Ovary (tissue), 9 donors: Measurements from ENCODE around the gene RRAD. TPM values are rescaled to one million over a fixed set of nuclear protein-coding genes. Genes with fewer than 3 reads are reported as not detected.
A peak's percentile ranks its signal among the peaks of the same experiment; 100 is the strongest.

Experiments used
- DNase-seq, 5 donors: peaks; one replicate each; pipeline ENCODE4 v3.0.0-alpha.2; 2019 to 2020
- H3K27ac ChIP-seq, 2 donors: fragments of 200-600 bp; one replicate each; pipeline versions ENCODE4 v1.5.1 to v1.8.0; 2019 to 2022
- H3K27me3 ChIP-seq: fragments of 200-600 bp; one replicate; pipeline ENCODE4 v1.8.0; 2022
- H3K36me3 ChIP-seq: fragments of 200-600 bp; sonication (generic); one replicate; pipeline ENCODE4 v1.5.1; 2019
- H3K4me1 ChIP-seq: one replicate; pipeline ENCODE4 v1.8.1; 2013; ENCODE audit warnings: mild to moderate bottlenecking, moderate library complexity; ENCODE audit not compliant: insufficient read depth
- H3K4me3 ChIP-seq: fragments of 200-600 bp; sonication (generic); one replicate; pipeline ENCODE4 v1.5.1; 2017
- H3K9me3 ChIP-seq, 2 donors: fragments of 200-600 bp in 1 of 2; sonication (generic) in 1 of 2; one replicate each; pipeline versions ENCODE4 v1.5.1 to v1.8.1; 2013 to 2019; ENCODE audit warnings: mild to moderate bottlenecking in 1 of 2, moderate library complexity in 1 of 2
- EP300 ChIP-seq: sonication (generic); formaldehyde crosslinking; IDR thresholded peaks from one replicate; pipeline ENCODE4 v1.6.1; 2017; ENCODE audit warnings: antibody characterized with exemption
- POLR2A ChIP-seq: fragments of 450-650 bp; IDR thresholded peaks from one replicate; pipeline ENCODE4 v1.6.1; 2017; ENCODE audit warnings: antibody characterized with exemption, mild to moderate bottlenecking, moderate library complexity
- WGBS, 3 donors: extraction: QIAGEN DNeasy Blood & Tissue Kit in 1 of 3; methylation state at CpG; one replicate each; pipeline versions ENCODE4 v1.1.5 to v1.1.7; 2013 to 2017; 5-methylcytosine and 5-hydroxymethylcytosine counted together
- intact Hi-C, 4 donors: fragments of 100-400 bp; cut with DNase I; formaldehyde crosslinking; loops; one replicate each; pipeline versions ENCODE4 v1.11.0 to v1.15.1; 2022 to 2023
- polyA plus RNA-seq, 2 donors: library from polyadenylated mRNA; stranded (reverse); fragments of 200-250 nt in 1 of 2; fragments of 350-450 nt in 1 of 2; fragmentation: Illumina TruSeq in 1 of 2; extraction: RNeasy Lipid Tissue Mini Kit (QIAGEN cat#74804) in 1 of 2; gene quantifications; one replicate each; pipeline ENCODE4 v1.2.3, GENCODE V29; 2013 to 2014
- total RNA-seq, 7 donors: library from RNA; depleted of rRNA in 2 of 7; stranded (reverse); fragments of >200 nt in 2 of 7; fragmentation: NEBNext Ultra II Directional in 3 of 7; extraction: Animal tissue kit (Norgen Biotek cat#: 25700) in 3 of 7; gene quantifications; one replicate each; pipeline versions ENCODE4 v1.1.0 to v1.2.4, GENCODE V29; 2016 to 2023
- TF ChIP-seq, protein P1 (sequence below), 3 donors: fragments of 450-650 bp in 2 of 3; fragments of 200-600 bp in 1 of 3; IDR thresholded peaks; one replicate each; pipeline versions ENCODE4 v1.5.1 to v1.8.0; 2016 to 2022; ENCODE audit warnings: antibody characterized with exemption in 3 of 3, mild to moderate bottlenecking in 1 of 3
- donor health status: DM: no; HTN: no; CAD: no; lungs with moderate emphysema.
- donor health status: DM: no; HTN: no; CAD: no.
- donor health status: Bipolar disorder and iron deficiency.
- donor health status: DM: yes; HTN: yes; CAD: no.
- donor health status: DM: no; HTN: no; CAD: no.
- donor health status: DM: yes; HTN: yes; CAD: no.

RRAD gene
- total and polyA plus RNA-seq, 9 donors: 2.3 to 43.1 (median 12.1) TPM

DNA sequence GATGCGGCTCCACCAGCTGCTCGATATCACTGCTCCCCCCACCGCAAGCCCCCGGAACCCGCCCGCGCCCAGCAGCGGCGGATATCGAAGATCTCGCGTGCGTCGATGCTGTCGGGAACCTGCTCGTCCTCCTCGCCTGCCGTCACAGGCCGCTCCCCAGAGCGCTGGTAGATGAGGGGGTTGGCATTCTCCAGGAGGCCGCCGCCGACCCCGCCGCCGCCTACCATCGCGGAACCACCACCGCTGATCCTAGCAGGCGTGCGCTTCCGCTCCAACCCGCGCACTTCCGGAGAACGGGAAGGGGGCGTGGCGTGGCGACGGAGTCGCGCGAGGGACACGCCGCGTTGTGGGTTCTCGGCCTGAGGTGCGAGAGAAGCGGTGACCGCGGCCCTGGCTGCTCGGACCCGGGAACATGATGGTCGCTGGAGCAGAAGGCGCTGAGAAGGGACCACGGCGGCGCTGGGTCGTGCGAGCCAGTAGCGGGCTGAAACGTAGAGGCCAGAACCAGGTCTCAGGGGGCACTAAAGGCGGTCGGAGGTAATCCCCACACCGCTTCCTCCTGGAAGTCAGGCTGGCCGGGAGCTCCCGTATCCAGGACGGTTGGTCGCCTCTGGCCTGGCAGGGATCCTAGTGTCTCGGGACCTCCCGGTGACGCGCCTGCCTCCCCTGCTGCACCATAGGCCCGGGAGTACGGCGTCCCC, 9.0 kb upstream of the RRAD start, which contains the start of gene CIAO2B:
Gene CIAO2B, minus strand, starts transcription at position 265 of the 701 bp plus-strand sequence. Its CDS starts 38 bp downstream, at position 227.
- peak within 1 kb of the TSS; percentile 43 to 87 for H3K27ac ChIP-seq
- DNase-seq: peak; percentile 86 to 94 (median 90)
- no peaks in the 10 kb centered on the region for H3K9me3 ChIP-seq
- WGBS, 3 donors: 0 to 1% (median 0%) methylated on average over 43 to 76 of the region's 76 CpGs
- peak within 1 kb of the TSS; percentile 99 for H3K4me3 ChIP-seq
- intact Hi-C loops: loop anchor here in 2 of 4 donors (5.0 to 10.0 kb wide), 3 partner anchors 37 to 531 kb away; no protein-coding TSS in a partner anchor
- no peaks in the 10 kb centered on the region for H3K27me3 ChIP-seq
- TF ChIP-seq EP300 (no peak), POLR2A (peak; percentile 91)
- TF ChIP-seq, protein P1, sequence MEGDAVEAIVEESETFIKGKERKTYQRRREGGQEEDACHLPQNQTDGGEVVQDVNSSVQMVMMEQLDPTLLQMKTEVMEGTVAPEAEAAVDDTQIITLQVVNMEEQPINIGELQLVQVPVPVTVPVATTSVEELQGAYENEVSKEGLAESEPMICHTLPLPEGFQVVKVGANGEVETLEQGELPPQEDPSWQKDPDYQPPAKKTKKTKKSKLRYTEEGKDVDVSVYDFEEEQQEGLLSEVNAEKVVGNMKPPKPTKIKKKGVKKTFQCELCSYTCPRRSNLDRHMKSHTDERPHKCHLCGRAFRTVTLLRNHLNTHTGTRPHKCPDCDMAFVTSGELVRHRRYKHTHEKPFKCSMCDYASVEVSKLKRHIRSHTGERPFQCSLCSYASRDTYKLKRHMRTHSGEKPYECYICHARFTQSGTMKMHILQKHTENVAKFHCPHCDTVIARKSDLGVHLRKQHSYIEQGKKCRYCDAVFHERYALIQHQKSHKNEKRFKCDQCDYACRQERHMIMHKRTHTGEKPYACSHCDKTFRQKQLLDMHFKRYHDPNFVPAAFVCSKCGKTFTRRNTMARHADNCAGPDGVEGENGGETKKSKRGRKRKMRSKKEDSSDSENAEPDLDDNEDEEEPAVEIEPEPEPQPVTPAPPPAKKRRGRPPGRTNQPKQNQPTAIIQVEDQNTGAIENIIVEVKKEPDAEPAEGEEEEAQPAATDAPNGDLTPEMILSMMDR (IDR thresholded peaks at IDR 0.05): peak in 1 of 3 donors; percentile 5
- H3K4me1 ChIP-seq: peaks cover 14% of the 10 kb centered on the region
- no peaks in the 10 kb centered on the region for H3K36me3 ChIP-seq

DNA sequence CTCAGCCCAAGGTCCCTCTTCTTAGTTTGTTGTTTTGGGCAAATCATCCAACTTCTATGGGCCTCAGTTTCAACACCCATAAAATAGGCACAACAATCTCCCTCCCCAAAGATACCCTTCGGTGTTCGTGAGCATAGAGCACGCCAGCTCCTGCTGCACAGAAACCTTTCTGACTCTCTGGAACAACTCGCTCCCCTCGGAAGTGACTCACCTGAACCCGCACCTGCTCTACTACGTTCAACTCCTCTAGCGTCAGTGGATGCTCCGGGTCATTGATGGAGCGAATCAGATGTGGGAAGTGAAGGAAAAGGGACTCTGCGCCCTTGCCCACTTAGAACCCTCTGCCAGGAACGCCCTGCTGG, 8.4 kb upstream of the RRAD start:
- Histone ChIP-seq H3K27me3 (no peaks in the 10 kb centered on the region), H3K4me1 (peaks cover 14% of the 10 kb centered on the region), H3K27ac (peak overlapping the region; percentile 43 to 87), H3K9me3 (no peaks in the 10 kb centered on the region), H3K4me3 (peak overlapping the region; percentile 99), H3K36me3 (no peaks in the 10 kb centered on the region)
- WGBS, 3 donors: 0 to 1% (median 0%) methylated on average over 12 of the region's 12 CpGs
- intact Hi-C loops: loop anchor here in 2 of 4 donors (5.0 to 10.0 kb wide), 3 partner anchors 36 to 531 kb away; no protein-coding TSS in a partner anchor
- TF ChIP-seq EP300: no peak
- no peak for TF ChIP-seq POLR2A
- TF ChIP-seq, protein P1 (IDR thresholded peaks at IDR 0.05): no peak
- no peak for DNase-seq

DNA sequence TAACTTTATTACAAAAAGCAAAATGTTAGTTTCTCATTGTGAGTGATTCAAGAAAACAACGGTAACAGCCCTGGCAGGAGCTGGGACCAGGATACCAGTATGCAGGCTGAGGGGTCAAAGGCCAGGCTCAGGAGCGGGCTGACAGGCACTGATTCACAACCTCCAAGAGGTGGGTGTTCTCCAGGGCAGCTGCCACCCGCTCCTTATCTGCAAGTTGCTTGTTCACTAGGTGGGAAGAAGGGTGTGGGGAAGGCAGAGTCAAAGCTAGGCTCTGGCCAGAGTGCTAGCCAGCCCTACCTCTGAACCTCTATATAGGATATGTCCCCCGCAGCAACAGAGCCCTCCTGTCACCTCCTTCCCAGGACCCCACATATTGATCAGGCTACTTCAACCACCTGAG, 6.7 kb upstream of the RRAD start:
- DNase-seq: no peak
- H3K27ac ChIP-seq: no peak overlapping the region
- H3K4me1 ChIP-seq: peaks cover 14% of the 10 kb centered on the region
- H3K36me3 ChIP-seq: no peaks in the 10 kb centered on the region
- WGBS, 3 donors: 73 to 80% (median 76%) methylated on average over 4 of the region's 4 CpGs
- H3K27me3 ChIP-seq: no peaks in the 10 kb centered on the region
- TF ChIP-seq EP300: no peak
- no peak for TF ChIP-seq POLR2A
- TF ChIP-seq, protein P1 (IDR thresholded peaks at IDR 0.05): no peak
- intact Hi-C loops: loop anchor here in 2 of 4 donors (5.0 to 10.0 kb wide), 3 partner anchors 35 to 533 kb away; no protein-coding TSS in a partner anchor
- no peak overlapping the region for H3K4me3 ChIP-seq
- no peaks in the 10 kb centered on the region for H3K9me3 ChIP-seq

DNA sequence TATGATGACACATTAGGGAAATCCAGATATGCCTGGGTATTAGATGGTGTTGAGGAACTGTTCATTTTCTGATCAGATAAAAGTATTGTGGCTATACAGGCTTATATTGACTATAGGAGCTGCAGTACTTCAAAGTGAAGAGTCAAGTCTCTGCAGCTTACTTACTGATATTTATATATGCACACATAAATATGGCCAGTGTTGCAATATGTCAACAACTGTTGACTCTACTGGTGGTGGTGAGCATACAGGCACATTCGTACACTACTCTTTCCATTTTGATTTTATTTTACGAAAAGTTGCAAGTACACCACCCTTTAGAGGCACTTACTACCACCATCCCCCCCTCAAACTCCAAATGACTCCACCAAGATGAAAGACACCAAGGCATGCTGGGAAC, 6.3 kb upstream of the RRAD start:
- Histone ChIP-seq H3K27me3 (no peaks in the 10 kb centered on the region), H3K4me1 (peaks cover 14% of the 10 kb centered on the region), H3K9me3 (no peaks in the 10 kb centered on the region), H3K27ac (no peak overlapping the region), H3K4me3 (no peak overlapping the region), H3K36me3 (no peaks in the 10 kb centered on the region)
- DNase-seq: no peak
- intact Hi-C loops: loop anchor here in 2 of 4 donors (5.0 to 10.0 kb wide), 3 partner anchors 34 to 533 kb away; no protein-coding TSS in a partner anchor
- TF ChIP-seq, protein P1 (IDR thresholded peaks at IDR 0.05): no peak
- no peak for TF ChIP-seq POLR2A
- TF ChIP-seq EP300: no peak
- 75 to 81% (median 75%) methylated on average over 2 of the region's 2 CpGs for WGBS, 3 donors
